CD4-positive, alpha-beta T cell treated with Interferon gamma for 1 hour (primary cell): ENCODE measurements around the gene HTT-AS.
"Not testable (repeated sequence)": the region's sequence is repeated elsewhere in the genome, so short reads cannot be mapped to it uniquely, and the experiment has no call there.

Source experiments
- DNase-seq: peaks from one replicate; pipeline ENCODE4 v3.0.0-alpha.2; 2020

Gene HTT-AS

DNA sequence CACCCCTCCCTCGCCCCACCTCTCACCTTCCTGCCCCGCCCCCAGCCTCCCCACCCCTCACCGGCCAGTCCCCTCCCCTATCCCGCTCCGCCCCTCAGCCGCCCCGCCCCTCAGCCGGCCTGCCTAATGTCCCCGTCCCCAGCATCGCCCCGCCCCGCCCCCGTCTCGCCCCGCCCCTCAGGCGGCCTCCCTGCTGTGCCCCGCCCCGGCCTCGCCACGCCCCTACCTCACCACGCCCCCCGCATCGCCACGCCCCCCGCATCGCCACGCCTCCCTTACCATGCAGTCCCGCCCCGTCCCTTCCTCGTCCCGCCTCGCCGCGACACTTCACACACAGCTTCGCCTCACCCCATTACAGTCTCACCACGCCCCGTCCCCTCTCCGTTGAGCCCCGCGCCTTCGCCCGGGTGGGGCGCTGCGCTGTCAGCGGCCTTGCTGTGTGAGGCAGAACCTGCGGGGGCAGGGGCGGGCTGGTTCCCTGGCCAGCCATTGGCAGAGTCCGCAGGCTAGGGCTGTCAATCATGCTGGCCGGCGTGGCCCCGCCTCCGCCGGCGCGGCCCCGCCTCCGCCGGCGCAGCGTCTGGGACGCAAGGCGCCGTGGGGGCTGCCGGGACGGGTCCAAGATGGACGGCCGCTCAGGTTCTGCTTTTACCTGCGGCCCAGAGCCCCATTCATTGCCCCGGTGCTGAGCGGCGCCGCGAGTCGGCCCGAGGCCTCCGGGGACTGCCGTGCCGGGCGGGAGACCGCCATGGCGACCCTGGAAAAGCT lies at the start of gene HTT-AS, which contains the start of gene HTT:
Gene HTT-AS, minus strand, starts transcription at position 461 of the 768 bp plus-strand sequence.
Gene HTT, plus strand, starts transcription at position 604 of the 768 bp plus-strand sequence. Its CDS starts 145 bp downstream, at position 749.
- DNase-seq: peak; percentile 95

DNA sequence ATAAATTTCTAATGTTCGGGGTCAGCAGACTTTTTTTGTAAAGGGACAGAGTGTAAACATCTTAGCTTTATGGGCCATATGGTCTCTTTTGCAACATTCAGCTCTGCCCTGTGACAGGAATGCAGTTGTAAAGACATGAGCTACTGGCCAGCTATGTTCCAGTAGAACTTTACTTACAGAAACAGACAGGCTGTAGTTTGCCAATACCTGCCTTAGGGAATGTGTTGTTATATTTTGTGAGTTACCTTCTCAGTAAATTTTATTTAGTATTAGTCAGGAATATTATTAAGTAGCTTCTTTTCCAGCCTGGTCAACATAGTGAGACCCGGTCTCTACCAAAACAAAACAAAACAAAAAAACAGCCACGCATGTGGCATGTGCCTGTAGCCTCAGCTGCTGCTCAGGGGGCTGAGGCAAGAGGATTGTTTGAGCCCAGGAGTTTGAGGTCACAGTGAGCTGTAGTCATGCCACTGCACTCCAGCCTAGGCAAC lies 48.9 kb upstream of the HTT-AS start:
- no peak for DNase-seq

DNA sequence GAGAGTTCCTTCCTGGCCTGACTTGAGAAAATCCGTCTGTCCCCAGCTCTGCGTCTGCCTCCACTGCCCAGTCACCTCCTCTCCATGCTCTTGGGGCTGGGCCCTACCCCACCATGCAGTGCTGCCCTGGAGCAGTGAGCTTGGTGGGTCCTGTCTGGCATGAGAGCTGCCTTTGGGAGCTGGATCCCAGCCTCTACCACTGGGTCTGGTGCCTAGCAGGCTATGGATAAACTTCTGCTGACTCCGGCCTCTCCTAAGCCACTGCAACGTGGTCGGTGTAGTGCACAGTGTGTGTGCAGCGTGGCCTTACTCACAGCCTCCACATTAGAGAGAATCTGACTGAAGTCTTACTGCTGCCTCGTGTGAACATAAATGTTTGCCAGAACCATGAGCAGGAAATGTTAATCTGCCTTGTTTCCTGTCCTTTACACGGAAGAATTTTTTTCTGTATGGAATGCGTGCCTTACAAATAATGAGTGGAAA lies 47.8 kb upstream of the HTT-AS start:
- no peak for DNase-seq

DNA sequence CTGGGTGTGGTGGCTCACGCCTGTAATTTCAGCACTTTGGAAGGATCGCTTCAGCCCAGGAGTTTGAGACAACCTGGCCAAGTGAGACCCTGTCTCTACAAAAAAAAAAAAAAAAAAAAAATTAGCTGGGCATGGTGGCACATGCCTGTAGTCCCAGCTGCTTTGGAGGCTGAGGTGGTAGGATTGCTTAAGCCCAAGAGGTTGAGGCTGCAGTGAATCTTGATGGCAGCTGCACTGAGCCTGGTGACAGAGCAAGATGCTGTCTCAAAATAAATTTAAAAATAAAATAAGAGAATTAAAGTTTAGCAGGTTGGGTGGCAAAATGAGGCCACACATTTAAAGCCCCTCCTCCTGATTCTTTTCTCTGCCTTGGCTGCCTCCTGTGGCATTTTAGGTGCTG lies 47.3 kb upstream of the HTT-AS start:
- DNase-seq: no peak

DNA sequence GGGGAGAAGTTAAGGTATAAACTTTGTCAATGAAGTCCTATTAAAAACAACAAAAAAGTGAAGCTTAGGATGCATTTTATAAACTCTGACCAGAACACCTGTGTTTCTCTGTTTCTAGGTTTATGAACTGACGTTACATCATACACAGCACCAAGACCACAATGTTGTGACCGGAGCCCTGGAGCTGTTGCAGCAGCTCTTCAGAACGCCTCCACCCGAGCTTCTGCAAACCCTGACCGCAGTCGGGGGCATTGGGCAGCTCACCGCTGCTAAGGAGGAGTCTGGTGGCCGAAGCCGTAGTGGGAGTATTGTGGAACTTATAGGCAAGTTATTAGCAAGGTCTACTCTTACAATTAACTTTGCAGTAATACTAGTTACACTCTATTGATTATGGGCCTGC lies 46.8 kb upstream of the HTT-AS start:
- DNase-seq: no peak

DNA sequence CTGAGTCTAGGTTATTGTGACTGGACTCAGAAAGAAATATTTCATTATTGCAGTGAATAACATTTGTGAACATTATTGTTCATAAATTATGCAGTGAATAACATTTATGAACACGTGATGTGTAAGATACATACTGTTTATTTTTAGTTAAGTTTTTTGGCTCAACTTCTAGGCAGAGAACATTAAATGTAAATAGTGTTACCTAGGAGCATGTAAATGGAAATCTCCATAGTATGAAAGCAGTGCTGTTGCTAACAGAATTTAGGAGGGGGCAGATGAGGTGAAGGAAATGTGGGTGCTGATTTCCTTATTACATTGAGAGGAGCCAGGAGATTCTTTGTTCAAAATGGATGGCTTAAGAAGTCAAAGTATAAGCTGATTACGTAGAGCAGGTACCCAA lies 45.1 kb upstream of the HTT-AS start:
- DNase-seq: no peak

DNA sequence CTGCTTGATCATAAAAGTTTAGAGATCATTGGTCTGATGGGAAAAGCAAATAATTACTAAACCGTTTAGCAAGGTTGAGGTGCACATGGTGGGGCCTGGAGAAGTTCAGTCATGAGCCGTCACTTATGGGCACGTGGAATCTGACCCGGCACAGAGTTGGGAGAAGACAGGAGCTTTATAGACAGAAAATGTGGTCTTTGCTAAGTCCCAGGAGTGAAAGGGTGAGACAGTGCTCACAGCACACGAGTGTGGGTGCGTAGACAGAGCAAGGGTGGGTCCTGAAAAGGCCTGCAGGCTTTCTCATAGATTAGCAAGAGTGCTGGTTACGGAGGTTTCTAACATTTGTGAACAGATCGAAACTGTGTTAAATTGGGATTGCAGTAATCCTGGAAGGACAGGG lies 44.0 kb upstream of the HTT-AS start:
- no peak for DNase-seq

DNA sequence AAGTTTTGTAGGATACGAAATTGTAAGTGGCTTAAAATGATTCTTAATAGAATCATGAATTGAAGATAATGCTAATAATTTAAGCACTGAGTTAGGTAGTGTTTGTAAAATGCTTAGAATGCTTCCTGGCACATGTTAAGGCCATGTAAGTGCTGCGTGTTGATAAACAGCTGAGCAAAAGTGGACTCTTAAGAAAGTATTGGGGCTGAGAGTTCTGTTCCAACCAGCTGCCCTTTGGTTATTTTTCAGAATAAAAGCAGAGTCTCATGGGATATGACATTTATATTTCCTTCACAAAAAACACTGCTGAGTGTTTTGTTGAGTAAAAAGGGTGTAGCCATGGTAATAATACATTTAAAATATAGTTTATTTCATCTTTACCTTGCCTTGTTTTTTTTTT lies 42.6 kb upstream of the HTT-AS start:
- no peak for DNase-seq

DNA sequence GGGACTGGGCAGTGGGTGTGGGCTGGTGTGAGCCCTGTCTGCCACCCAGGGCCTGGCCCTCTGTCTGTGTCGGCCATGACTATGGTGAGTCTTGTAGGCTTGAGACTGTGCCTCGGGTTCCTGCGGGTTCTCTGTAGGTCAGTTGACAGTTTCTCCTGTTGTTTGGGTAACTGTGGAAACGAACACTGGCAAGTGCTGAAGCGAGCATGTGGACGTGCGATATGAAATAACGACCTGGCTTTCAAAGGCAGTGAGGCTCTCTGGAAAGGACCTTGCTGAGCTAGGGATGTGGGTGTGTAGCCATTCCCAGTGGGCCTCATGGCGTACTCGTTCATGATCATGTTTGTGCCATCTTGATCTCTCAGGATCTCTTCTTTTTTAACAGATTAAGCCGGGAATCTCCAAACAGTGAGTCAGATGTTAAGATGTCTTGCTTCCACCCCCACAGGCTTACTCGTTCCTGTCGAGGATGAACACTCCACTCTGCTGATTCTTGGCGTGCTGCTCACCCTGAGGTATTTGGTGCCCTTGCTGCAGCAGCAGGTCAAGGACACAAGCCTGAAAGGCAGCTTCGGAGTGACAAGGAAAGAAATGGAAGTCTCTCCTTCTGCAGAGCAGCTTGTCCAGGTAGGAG lies 41.4 kb upstream of the HTT-AS start:
- DNase-seq: no peak

DNA sequence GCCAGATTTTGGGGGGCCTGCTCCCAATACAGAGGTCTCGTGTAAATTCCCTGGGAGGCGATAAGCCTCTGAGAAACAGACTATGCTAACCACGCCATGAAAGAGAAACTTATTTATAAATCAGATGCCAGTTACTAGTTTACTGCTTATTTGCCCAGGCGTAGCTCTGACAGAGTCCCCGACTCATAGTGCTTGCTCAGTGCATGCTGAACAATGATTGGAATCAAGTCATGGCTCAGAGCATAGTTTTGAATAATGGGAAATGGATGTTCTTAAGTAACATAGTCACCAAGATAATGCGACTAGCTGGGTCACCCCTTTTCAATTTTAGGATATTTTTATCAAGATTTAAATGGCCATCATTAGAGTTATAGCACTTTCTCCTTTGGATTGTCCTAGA lies 40.0 kb upstream of the HTT-AS start:
- no peak for DNase-seq

DNA sequence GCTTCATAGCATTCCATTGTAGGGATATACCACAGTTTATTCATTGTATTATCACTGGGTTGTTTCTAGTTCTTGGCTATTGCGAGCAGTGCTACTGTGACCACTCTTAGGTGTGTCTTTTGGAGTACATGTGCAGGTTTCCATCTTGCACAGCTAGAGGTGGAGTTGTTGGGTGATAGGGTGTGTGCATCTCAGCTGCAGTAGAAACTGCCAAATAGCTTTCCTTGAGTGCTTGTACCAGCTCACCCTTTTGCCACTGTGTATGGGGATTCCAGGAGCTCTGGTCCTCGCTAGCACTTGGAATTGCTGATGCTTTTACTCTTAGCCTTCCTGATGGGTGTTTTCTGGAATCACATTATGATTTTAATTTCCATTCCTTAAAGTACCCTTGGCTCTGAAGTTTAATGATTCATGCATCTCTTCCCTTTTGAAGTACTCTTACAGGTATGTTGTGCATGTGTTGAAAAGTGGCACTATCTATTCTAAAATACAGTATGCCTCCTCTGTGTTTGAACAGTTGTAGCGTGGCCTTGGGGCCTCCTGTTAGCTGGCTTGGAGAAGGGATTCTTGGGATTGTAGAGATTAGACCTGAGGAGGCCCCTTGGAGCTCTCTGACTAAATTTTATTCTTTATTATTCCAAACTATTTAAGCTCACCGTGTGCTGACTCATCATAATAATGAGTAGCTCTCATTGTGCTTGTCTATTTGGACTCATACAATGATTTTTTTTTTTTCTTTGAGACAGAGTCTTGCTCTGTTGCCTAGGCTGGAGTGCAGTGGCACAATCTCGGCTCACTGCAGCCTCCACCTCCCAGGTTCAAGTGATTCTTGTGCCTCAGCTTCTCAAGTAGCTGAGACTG lies 38.5 kb upstream of the HTT-AS start:
- DNase-seq: no peak

DNA sequence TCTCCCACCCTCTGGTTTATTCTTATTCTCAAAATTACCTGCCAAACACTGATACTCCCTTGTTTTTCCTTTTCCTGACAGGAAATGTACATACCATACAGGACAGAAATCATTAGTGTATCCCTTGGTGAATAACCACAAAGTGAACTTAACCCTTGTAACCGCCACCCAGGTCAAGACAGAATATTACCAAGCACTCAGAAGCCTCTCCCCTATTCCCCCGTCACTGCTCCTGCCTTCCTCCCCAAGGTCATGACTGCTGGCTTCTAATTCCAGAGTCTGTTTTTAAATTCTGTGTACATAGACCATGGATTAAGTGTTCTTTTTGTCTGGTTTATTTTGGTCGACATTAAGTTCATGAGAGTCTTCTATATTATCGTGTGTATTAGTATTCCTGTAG lies 37.9 kb upstream of the HTT-AS start:
- no peak for DNase-seq

DNA sequence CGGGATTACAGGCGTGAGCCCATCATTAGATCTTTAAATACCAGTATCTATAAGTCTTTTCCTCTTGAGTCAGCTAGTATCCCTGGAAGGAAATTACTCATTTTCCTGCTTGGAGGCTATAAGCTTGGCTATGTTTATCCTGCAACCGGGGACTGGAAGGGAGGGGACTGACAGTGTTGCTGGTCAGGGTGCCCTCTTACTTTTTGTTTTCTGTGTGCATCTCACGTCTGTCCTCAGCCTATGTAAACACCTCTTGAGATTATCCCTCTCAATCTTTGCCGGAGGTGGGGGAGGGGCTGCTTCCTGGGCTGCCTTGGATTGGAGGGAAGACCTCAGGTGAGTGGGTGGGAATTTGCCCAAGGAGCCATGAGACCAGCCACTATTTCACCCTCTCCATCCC lies 37.1 kb upstream of the HTT-AS start:
- DNase-seq: no peak

DNA sequence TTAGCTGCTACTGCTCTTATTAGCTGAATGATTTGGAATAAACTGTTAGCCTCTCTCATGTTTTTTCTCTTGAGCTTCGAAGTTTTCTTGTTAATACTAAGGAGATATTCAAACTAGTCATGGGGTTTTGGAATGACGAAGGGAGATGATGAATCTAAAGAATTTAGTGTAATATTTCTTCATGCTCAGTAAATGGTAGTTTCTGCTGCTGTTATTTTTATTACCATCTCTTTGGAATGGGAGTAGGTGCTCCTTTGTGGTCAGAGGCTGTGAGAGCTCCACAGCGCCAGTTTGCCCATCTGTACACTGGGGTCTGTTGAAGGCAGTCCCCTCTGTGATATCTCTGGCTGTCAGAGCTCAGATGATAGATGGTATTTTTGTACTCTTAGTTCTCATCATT lies 33.9 kb upstream of the HTT-AS start:
- DNase-seq: no peak

DNA sequence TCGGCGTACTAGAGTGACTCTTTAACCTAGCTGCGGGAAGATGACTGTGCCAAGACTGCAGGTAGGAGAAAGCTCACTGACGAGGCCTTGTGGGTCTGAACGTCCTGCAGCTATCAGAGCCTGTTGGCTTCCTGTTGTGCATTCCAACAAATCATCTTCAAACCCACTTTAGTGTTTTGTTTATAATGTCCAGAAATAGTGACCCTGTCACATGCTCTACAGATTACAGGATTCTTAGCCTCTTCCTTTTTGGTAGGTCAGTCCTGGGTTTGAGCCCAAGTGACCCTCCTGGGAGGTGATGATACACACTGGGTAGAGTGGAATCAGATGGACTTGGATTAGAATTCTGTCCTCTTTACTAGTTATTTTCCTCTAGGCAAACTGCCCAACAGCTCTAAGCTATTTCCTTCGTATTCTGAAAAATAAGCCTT lies 33.4 kb upstream of the HTT-AS start:
- DNase-seq: no peak

DNA sequence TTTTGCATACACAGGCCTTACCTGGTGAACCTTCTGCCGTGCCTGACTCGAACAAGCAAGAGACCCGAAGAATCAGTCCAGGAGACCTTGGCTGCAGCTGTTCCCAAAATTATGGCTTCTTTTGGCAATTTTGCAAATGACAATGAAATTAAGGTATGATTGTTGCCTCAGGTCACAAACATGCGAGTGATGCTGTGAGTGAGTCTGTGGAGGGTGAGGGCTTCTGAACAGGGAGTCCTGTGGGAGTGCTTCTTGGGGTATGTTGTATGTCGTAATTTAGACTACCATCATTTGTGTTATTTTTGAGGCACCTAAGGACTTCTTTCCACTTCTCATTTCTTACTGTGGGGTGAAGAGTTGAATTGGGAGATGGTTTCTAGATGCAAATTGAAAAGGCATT lies 32.9 kb upstream of the HTT-AS start:
- no peak for DNase-seq

DNA sequence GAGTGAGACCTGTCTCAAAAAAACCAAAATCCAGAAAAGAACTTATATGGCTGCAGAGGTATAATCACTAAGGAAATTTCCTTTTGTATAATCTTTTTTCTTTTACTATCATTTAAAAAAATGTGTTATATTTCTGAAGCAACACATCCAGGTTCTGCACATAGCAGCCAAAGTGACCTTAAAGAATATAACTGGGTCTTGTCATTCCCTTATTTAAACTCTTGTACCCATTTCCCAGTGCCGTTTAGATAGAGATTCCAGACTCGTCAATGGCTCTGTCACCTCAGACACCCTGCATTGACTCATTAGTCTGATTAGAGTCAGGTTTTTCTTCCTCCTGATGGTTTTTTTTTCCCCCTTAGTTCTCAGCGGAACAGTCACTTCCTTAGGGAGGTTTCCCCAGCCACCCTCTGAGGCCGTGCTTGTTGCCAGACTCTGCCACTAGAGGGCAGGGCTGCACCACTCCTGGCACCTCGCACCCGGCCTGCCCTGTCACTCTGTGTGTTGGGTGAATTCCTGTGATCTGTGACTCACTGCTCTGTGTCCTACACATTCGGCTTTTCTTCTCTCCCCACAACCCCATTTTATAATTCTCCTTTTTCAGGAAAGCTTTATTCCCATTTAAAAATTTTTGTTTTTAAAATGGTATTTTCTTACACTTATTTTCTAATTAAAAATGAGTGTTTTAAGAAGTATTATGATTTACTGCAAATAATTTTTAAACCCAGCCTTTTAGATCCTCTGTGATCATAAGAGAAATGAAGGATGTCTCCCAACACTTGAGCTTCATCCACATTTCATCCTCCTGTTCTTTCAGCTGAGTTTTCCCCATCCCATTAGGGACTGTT lies 32.2 kb upstream of the HTT-AS start:
- DNase-seq: peak; percentile 80

DNA sequence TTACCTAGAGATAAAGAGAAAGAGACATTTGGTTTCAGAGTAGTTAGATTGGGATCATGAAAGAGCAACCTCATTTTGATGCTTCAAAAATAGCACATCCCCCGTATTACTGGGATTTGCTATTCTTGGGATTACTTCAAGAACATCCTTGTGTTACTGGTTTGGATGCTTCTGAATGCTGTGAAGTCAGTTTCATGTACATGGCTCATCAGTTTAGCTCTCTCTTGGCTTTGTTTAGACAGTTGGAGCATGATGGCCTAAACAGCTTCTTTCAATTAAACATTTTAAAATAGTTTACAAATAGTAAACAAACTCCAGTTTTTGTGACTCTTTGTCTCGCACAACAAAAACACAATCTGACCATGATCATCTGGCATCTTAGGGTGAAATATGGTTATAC lies 24.0 kb upstream of the HTT-AS start:
- no peak for DNase-seq

DNA sequence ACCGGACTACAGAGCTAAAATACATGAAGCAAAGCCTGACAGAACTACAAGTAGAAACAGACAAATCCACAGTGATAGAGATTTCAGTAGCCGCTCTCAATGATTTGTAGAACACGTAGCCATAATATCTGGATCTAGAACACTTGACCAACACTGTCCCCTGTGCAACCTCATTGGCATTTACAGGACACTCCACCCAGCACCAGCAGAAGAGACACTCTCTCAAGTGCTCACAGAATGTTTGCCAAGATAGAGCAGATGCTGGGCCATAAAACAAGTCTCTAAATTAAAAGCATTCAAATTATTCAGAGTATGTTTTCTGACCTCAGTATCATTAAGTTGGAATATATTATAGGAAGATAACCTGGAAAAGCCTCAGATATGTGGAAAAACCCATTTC lies 21.9 kb upstream of the HTT-AS start:
- DNase-seq: no peak

DNA sequence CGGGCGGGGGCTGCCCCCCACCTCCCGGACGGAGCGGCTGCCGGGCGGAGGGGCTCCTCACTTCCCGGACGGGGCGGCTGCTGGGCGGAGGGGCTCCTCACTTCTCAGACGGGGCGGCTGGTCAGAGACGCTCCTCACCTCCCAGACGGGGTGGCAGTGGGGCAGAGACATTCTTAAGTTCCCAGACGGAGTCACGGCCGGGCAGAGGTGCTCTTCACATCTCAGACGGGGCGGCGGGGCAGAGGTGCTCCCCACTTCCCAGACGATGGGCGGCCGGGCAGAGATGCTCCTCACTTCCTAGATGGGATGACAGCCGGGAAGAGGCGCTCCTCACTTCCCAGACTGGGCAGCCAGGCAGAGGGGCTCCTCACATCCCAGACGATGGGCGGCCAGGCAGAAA lies 20.4 kb upstream of the HTT-AS start:
- not testable (repeated sequence) for DNase-seq

DNA sequence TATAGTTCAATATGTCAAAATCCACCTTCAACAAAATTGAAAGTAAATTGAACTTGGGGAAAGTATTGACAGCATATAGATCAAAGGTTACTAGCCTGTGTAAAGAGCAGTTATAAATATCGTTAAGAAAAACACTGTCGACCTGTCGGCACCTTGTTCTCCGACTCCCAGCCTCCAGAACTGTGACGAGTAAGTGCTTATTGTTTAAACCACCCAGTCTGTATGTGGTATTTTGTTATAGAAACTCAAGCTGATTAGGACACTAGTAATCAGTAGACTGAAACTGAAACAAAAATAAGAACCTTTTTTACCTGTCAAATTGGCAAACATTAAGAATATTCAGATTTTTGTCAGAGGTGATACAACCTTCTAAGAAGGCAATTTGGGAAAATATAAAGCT lies 17.1 kb upstream of the HTT-AS start:
- DNase-seq: no peak

DNA sequence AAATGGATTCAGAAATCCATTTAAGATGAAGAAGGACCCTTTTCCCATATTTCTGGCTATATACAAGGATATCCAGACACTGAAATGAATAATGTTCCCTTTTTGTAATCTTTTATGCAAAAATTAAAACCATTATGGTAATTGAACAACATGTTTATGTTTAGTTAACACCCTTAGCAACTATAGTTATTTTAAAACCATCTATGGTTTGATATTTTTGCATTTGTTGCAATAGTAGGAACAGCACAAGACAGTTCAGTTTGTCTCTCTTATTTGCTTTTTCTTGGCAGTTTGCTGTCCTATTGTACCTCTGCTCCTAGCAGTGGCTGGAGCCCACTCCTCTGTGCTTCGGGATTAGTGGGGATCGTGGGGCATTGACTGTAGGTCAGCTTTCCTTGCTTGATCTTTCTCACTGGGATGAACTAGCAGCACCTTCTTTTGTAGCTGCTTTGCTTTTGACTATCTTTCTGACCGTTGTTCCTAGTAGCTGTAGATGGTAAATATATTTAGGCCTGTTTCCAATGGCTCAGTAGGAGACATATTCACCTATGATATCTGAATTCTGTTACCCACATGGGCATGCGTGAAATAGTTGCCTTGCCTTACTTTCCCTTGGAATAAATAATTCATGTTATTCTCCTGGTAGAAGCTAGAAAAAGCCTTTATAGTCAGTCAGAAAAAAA lies 12.9 kb upstream of the HTT-AS start:
- DNase-seq: no peak
